GM18499 (cell line): ENCODE data around the gene PDZD7.
"Not testable (repeated sequence)": the region's sequence is repeated elsewhere in the genome, so short reads cannot be mapped to it uniquely, and the experiment has no call there.

Experiments
- ATAC-seq: cut with Tn5 transposase; IDR thresholded peaks from one replicate; pipeline ENCODE4 v1.9.1; 2021; ENCODE audit warnings: moderate number of reproducible peaks; ENCODE audit not compliant: insufficient read depth, unreplicated experiment

The PDZD7 gene

GRCh38 chr10:100986952-100987684, 43.8 kb downstream of the PDZD7 start, which contains the start of the genes MRPL43 and TWNK:
Gene MRPL43 (minus strand): TSS chr10:100987497. CDS start chr10:100987443, 54 bp downstream.
Gene TWNK (plus strand): TSS chr10:100987543. CDS start chr10:100988211, 668 bp downstream.
- ATAC-seq, result no peak

- no peak for ATAC-seq
These were observed 44.3 kb downstream of the PDZD7 start for GRCh38 chr10:100986623-100986951.

GRCh38 chr10:100985336-100985735, 45.6 kb downstream of the PDZD7 start:
- no peak for ATAC-seq

DNA sequence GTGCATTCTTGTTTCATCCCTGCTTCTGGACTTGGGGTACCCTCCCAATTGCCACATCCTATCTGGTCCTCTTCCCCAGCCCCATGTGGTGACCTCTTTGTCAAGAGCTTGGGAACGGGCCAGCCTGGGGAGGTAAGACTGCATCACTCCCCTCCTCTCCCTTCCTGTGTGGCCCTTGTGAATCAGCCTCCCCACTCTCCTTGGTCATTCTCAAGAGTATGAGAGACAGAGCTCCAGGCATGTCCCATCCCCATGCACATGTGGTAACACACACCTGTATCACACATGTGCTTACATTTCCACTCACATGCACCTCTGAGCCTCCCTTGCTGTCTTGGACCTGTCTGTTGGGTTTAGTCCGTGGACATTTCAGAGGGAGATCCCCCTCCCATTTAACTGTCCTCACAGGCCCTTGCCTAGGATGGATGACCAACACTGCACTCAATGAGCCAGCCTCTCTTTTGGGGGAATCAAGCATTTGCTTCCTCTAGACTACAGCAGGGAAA, 46.2 kb downstream of the PDZD7 start:
- no peak for ATAC-seq

DNA sequence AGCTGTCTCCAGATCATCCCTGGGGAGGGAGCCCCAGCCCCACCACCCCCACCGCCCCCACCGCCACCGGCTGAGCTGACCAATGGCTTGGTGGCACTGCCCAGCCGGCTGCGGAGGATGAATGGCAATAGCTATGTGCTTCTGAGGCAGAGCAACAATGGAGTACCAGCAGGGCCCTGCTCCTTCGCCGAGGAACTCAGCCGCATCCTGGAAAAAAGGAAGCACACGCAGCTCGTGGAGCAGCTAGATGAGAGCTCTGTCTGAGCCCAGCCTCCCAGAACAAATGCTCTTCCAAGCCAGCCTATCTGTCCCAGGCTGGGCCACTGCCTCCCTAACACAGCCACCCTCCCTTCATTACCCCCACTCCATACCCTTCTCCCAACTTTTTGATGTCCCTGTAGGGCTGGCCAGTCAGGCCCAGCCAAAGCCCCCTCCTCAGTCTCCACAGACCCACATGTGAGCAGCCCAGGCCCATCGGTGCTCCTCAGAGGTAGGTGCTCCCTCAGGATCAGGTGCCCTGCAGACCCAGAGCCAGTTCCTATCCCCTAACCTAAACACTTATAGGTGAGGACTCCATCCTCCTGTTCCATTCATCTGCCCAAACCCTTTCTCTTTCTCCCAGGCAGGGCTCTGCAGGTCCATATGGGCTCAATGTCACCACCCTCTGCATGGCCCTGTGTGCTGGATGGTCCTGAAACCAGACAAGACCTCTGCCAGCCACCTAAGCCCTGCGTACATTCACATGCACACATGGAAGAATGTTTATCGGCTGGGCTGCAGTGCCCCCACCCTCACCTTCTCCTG, 46.9 kb downstream of the PDZD7 start:
- no peak for ATAC-seq

DNA sequence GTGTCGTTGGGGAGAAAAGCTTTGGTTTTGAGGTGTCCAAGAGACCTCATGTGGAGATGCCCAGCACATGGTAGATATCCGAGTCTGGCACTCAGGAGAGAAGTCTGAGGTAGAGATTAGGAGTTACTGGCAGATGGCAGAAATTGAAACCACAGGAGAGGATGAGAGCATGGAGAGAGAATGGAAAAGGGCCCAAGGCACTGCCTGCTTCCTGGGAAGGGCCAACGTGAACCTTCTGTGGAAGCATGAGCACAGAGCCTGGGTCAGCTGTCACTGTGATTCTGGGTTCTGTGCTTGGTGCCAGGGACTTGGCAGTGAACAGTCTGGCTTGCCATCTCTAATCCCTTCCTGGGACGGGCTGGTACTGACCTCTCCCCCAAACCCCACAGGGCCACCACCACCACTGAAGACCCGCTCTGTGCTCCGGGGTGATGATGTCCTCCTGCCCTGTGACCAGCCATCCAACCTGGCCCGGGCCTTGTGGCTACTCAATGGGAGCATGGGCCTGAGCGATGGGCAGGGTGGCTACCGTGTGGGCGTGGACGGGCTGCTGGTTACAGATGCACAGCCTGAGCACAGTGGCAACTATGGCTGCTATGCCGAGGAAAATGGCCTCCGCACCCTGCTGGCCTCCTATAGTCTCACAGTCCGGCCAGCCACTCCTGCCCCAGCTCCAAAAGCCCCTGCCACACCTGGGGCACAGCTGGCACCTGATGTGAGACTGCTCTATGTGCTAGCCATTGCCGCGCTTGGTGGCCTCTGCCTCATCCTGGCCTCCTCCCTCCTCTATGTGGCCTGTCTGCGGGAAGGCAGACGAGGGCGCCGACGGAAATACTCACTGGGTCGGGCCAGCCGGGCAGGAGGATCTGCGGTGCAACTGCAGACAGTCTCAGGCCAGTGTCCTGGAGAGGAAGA, 47.8 kb downstream of the PDZD7 start:
- ATAC-seq, result no peak

- ATAC-seq, result no peak
These were observed 49.7 kb downstream of the PDZD7 start for GRCh38 chr10:100981178-100981772.

- no peak for ATAC-seq
These were observed 50.2 kb downstream of the PDZD7 start for GRCh38 chr10:100980711-100981110.

- ATAC-seq, result no peak
These were observed 50.6 kb downstream of the PDZD7 start for GRCh38 chr10:100980311-100980710.

DNA sequence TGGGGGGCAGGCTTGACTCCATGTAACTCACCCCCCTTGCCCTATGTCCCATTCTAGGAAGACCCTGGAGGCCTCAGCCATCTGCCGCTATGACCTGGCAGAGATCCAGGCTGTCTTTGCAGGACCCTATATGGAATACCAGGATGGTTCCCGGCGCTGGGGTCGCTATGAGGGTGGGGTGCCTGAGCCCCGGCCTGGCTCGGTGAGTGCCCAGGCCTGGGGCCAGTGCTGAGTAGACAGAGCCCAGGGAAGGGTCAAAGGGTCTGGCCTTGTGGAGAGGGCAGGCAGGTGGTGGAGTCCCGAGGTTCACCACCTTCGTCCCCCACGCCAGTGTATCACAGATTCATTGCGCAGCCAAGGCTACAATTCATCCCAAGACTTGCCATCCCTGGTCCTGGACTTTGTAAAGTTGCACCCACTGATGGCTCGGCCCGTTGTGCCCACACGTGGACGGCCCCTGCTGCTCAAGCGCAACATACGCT, 51.1 kb downstream of the PDZD7 start:
- ATAC-seq, result no peak

DNA sequence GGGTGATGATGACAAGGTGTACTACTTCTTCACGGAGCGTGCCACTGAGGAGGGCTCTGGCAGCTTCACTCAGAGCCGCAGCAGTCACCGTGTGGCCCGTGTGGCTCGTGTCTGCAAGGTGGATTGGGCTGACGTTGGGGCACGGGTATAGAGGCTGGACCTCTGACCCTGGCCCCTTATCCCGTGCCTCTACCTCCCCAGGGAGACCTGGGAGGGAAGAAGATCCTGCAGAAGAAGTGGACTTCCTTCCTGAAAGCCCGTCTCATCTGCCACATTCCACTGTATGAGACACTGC, 52.1 kb downstream of the PDZD7 start:
- ATAC-seq, result no peak

- ATAC-seq, result no peak
These were observed 52.6 kb downstream of the PDZD7 start for GRCh38 chr10:100978121-100978900.

GRCh38 chr10:100977436-100977835, 53.5 kb downstream of the PDZD7 start:
- no peak for ATAC-seq

DNA sequence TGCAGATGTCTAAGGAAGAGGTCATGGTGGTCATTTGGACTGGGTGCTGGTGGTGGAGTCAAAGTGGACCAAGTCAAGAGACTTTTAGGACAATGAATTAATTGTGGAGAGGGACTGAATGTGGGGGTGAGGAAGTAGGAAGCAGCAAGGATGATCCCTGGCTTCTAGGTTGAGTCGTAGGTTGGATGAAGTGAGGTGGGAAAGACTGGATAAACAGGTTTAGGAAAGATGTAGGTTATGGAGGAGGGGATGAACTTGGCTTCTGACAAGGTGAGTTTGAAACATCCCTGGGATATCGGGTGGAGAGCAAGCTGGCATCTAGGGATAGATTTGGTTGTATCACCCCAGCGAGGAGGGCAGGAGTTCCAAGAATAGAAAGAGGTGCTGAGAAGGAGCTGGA, 54.0 kb downstream of the PDZD7 start:
- ATAC-seq, result no peak

DNA sequence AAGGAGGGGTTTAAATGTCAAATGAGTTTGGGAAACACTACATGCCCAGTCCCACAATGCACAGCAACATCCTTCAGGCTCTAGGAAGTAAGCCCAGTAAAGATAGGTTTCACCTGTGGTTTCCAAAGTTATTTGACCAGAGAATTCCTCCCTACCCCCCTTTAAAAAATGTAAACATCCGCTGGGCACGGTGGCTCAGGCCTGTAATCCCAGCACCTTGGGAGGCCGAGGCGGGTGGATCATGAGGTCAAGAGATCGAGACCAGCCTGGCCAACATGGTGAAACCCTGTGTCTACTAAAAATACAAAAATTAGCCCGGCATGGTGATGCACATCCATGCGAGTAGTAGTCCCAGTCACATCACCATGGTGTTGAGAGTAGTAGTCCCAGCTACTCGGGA, 55.5 kb downstream of the PDZD7 start:
- ATAC-seq, result not testable (repeated sequence)

DNA sequence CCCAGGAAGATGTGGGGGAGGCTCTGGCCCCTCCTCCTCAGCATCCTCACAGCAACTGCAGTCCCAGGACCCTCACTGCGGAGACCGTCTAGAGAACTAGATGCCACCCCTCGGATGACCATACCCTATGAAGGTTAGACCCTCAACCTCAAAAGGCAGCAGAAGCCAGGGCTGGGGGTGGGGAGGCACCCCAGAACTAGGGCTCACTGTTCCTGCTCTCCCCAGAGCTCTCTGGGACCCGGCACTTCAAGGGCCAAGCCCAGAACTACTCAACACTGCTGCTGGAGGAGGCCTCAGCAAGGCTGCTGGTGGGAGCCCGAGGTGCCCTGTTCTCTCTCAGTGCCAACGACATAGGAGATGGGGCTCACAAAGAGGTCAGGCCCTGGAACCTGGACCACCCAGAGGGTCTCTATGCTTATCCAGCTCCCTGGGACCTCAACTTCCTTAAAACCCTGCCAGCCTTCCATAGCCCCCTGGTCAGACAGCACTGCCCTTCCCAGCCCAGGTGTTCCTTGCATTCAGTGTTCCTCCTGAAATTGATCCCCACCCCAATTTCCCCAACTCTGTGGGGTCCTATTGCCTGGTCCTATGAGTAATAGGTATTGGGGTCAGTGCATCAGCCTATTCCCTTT, 57.9 kb downstream of the PDZD7 start:
- ATAC-seq, result no peak

GRCh38 chr10:100972115-100972903, 58.6 kb downstream of the PDZD7 start:
- no peak for ATAC-seq
